K562 (cell line): Measurements from ENCODE around the gene MGAT5. TPM values are rescaled to one million over a fixed set of nuclear protein-coding genes. Genes with fewer than 3 reads are reported as not detected.

Experiments used
- ATAC-seq: fragments of 200-7000 bp; cut with Tn5 transposase; 3 replicates; pipeline ENCODE4 v1.9.1; 2020; ENCODE audit warnings: moderate library complexity
- BruUV-seq: library from RNA; stranded (reverse); fragments of 400-500 nt; replicated peaks from 2 replicates; lab custom pipeline; 2021; lab: Mats Ljungman, UMichigan
- CTCF ChIA-PET: fragments of 300-600 bp; formaldehyde crosslinking; extraction: SDS; loops from one replicate; lab custom pipeline; 2021; ENCODE audit warnings: low intra/inter-chr PET ratio; lab: Yijun Ruan, JAX
- POLR2A ChIA-PET: fragments of 300-600, 350-650 bp; sonication (Branson Sonifier 250); formaldehyde crosslinking; extraction: SDS; loops from one replicate; lab custom pipeline; 2021; ENCODE audit warnings: antibody characterized with exemption, inconsistent platforms; lab: Yijun Ruan, JAX
- DNase-seq, 4 experiments: peaks; one replicate each; pipeline versions ENCODE4 v3.0.0 to v3.0.0-alpha.2; 2011 to 2018; ENCODE audit warnings: low spot score in 3 of 4, mixed read lengths in 3 of 4; ENCODE audit errors: extremely low read depth in 1 of 4
- FAIRE-seq: peaks from 2 replicates; lab custom pipeline; 2011; peaks lifted over from hg19 to GRCh38; lab: Jason Lieb, UNC
- H2AFZ ChIP-seq: 2 replicates; pipeline ENCODE4 v1.6.0; 2011; ENCODE audit warnings: low read depth, low read length, control low read depth, inconsistent platforms
- H3K27ac ChIP-seq: fragments of 200-600 bp; 3 replicates; pipeline ENCODE4 v1.8.0; 2011; ENCODE audit warnings: low read depth, mild to moderate bottlenecking, control low read depth, inconsistent platforms, low read length, moderate library complexity, mixed read lengths; ENCODE audit errors: extremely low read depth
- H3K27me3 ChIP-seq, 2 experiments: fragments of 300-600 bp in 1 of 2; 2 replicates in 1 of 2; 3 replicates in 1 of 2; pipeline versions ENCODE4 v1.6.0 to v1.8.0; 2011; ENCODE audit warnings: inconsistent platforms in 2 of 2, low read length in 2 of 2, mild to moderate bottlenecking in 1 of 2, mixed read lengths in 1 of 2, moderate library complexity in 1 of 2; ENCODE audit not compliant: control insufficient read depth in 2 of 2, insufficient read depth in 2 of 2
- H3K36me3 ChIP-seq: fragments of 300-600 bp; 3 replicates; pipeline ENCODE4 v1.8.0; 2011; ENCODE audit warnings: mild to moderate bottlenecking, low read length, inconsistent platforms; ENCODE audit not compliant: control insufficient read depth, insufficient read depth
- H3K4me1 ChIP-seq, 2 experiments: fragments of 200-600 bp in 1 of 2; replicated peaks in 1 of 2; 2 replicates in 1 of 2; 3 replicates in 1 of 2; pipeline versions ENCODE4 v1.5.1 to v1.8.0; 2011; ENCODE audit warnings: inconsistent platforms in 2 of 2, low read length in 2 of 2, mild to moderate bottlenecking in 1 of 2, mixed read lengths in 1 of 2, moderate library complexity in 1 of 2; ENCODE audit not compliant: control insufficient read depth in 2 of 2, insufficient read depth in 2 of 2
- H3K4me2 ChIP-seq: 2 replicates; pipeline ENCODE4 v1.6.1; 2011; ENCODE audit warnings: low read length, control low read depth, inconsistent platforms, mixed read lengths; ENCODE audit not compliant: insufficient read depth
- H3K4me3 ChIP-seq: fragments of 200-600 bp; sonication (generic), shearing (Covaris generic); 2 replicates; pipeline ENCODE4 v1.5.1; 2016; ENCODE audit warnings: control low read depth, inconsistent platforms
- H3K79me2 ChIP-seq: fragments of 200-600 bp; 3 replicates; pipeline ENCODE4 v1.8.0; 2011; ENCODE audit warnings: low read length, inconsistent platforms; ENCODE audit not compliant: control insufficient read depth, insufficient read depth
- H3K9ac ChIP-seq, 2 experiments: 2 replicates each; pipeline versions ENCODE4 v1.6.0 to v1.6.1; 2011; ENCODE audit warnings: low read depth in 2 of 2, low read length in 2 of 2, control low read depth in 1 of 2, inconsistent platforms in 1 of 2, mild to moderate bottlenecking in 1 of 2, mixed read lengths in 1 of 2; ENCODE audit not compliant: insufficient read depth in 1 of 2
- H3K9me1 ChIP-seq: one replicate; pipeline ENCODE4 v1.6.0; 2011; ENCODE audit warnings: inconsistent platforms, mild to moderate bottlenecking, low read length, moderate library complexity; ENCODE audit not compliant: control insufficient read depth, insufficient read depth
- H3K9me3 ChIP-seq: replicated peaks from 2 replicates; pipeline ENCODE4 v1.5.1; 2011; ENCODE audit warnings: low read depth, low read length, inconsistent platforms; ENCODE audit not compliant: control insufficient read depth, insufficient read depth
- H4K20me1 ChIP-seq: replicated peaks from 2 replicates; pipeline ENCODE4 v1.6.1; 2011; ENCODE audit warnings: low read length, inconsistent platforms, mixed read lengths; ENCODE audit not compliant: control insufficient read depth, insufficient read depth
- MTA3 ChIP-seq: fragments of 450-650 bp; formaldehyde crosslinking; IDR thresholded peaks from 2 replicates; pipeline ENCODE4 v1.6.1; 2017; ENCODE audit warnings: mild to moderate bottlenecking, borderline replicate concordance
- NR2C2 ChIP-seq, 2 experiments: fragments of 200-800 bp in 1 of 2; sonication (Bioruptor generic) in 1 of 2; sonication (generic) in 1 of 2; formaldehyde crosslinking in 1 of 2; IDR thresholded peaks; 2 replicates each; pipeline versions ENCODE4 v1.6.1 to v1.8.0; 2016 to 2022; ENCODE audit warnings: mild to moderate bottlenecking in 1 of 2, missing compliant biosample characterization in 1 of 2, missing genetic modification characterization in 1 of 2, missing genetic modification reagents in 1 of 2
- WGBS: fragments of 100-300 bp; shearing (Covaris generic); methylation state at CpG from one replicate; pipeline ENCODE4 v1.1.6; 2016; ENCODE audit warnings: low coverage, mixed read lengths; ENCODE audit not compliant: insufficient coverage; ENCODE audit errors: missing lambda C conversion rate; 5-methylcytosine and 5-hydroxymethylcytosine counted together
- in situ Hi-C: fragments of 300-500 bp; cut with MboI; formaldehyde crosslinking; loops from 4 replicates; pipeline ENCODE4 v1.15.0; 2018; ENCODE audit warnings: inconsistent platforms, mixed read lengths
- intact Hi-C: fragments of 100-400 bp; cut with micrococcal nuclease; formaldehyde crosslinking; loops from 2 replicates; pipeline ENCODE4 v1.14.2; 2022
- polyA plus RNA-seq, 8 experiments: library from polyadenylated mRNA; depleted of rRNA in 4 of 8; stranded (reverse) in 5 of 8; unstranded in 3 of 8; fragments of >200 nt; fragmentation: Nextera tagmentation in 2 of 8; fragmentation: Illumina TruSeq in 1 of 8; extraction: Ambion mirVana in 2 of 8; extraction: Trizol in 1 of 8; gene quantifications; 2 replicates each; pipeline versions ENCODE4 v1.2.1 to v1.2.3, GENCODE V29; 2011 to 2014; ENCODE audit warnings: inconsistent platforms in 1 of 8, missing spikeins in 1 of 8
- total RNA-seq, 7 experiments: library from RNA; depleted of rRNA in 6 of 7; stranded (reverse); fragments of >200 nt in 6 of 7; fragmentation: Illumina TruSeq in 2 of 7; extraction: Trizol in 2 of 7; gene quantifications; 2 replicates each; pipeline versions ENCODE4 v1.2.1 to v1.2.3, GENCODE V29; 2011 to 2021; ENCODE audit warnings: low replicate concordance in 1 of 7

MGAT5 gene
- total and polyA plus RNA-seq, 9 of the 15 experiments (the other 6 are each of a cell fraction or from before 2014, with no cell fraction given) = 1.6 to 18.6 (median 11.1) TPM

DNA sequence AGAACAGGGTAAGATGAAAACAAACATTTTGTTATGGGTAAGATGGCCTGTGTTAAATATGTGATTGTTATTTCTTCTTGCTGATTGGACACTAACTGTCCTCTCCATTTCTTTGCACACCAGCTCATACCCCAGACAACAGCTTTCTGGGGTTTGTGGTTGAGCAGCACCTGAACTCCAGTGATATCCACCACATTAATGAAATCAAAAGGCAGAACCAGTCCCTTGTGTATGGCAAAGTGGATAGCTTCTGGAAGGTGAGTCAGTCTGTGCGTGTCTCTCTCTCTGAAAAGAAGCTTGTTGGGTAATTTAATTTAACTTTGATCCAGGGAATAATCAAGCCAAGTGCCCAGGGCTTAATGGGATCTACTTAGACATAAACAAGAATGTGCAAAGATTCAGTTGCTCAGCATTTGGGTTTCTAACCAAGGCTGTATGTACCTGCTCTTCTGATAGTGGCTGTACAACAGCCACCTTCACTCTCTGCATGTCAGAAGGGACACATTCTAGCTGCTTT is 108.3 kb downstream of the MGAT5 start:
- TF ChIP-seq NR2C2 (CRISPR knock-in tag; IDR thresholded peaks at IDR 0.05) (no peak), NR2C2 (tag; IDR thresholded peaks at IDR 0.05) (no peak)
- FAIRE-seq (no peak), DNase-seq (no peak), ATAC-seq (no peak)
- H3K36me3 ChIP-seq = no peaks in the 10 kb centered on the region
- H3K9ac ChIP-seq = no peak overlapping the region
- H3K79me2 ChIP-seq = no peaks in the 10 kb centered on the region
- H4K20me1 ChIP-seq = no peaks in the 10 kb centered on the region
- in situ Hi-C loops (no loop called here), intact Hi-C loops (no loop called here)
- POLR2A ChIA-PET = interaction anchor here (0.7 to 1.4 kb wide), 2 partner anchors 17 to 320 kb away, joined by 3 to 4 read pairs; no protein-coding TSS in a partner anchor
- no peaks in the 10 kb centered on the region for H3K4me1 ChIP-seq
- H2AFZ ChIP-seq = no peak overlapping the region
- H3K4me2 ChIP-seq = no peak overlapping the region
- no peaks in the 10 kb centered on the region for H3K9me3 ChIP-seq
- no TSS peak for BruUV-seq
- no peak overlapping the region for H3K27ac ChIP-seq
- WGBS = 63% methylated on average over 1 of the region's 1 CpG
- no peaks in the 10 kb centered on the region for H3K27me3 ChIP-seq
- no peaks in the 10 kb centered on the region for H3K9me1 ChIP-seq
- no peak overlapping the region for H3K4me3 ChIP-seq
- CTCF ChIA-PET = no interaction called here

DNA sequence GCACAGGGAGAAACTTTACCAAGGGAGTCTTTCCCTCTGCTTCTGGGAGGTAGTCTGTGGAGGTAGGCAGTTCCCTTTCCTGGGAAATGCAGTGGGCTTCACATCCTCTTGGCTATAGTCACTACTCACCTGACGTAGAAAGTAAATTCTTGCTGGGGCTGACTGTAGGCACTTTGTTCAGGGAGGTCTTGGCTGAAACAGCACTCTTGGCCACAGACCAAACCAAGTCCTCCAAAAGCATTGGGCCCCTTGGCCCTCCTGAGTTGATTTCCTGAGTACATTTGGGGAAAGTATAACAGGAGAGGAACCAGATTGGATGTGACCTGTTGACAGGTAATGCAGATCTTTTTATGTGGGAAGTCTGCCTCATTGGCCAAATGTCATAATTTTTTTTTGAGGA is 108.9 kb downstream of the MGAT5 start:
- BruUV-seq = no TSS peak
- no peaks in the 10 kb centered on the region for H3K36me3 ChIP-seq
- H3K4me3 ChIP-seq = no peak overlapping the region
- no peak for TF ChIP-seq MTA3
- H3K9me1 ChIP-seq = no peaks in the 10 kb centered on the region
- no peaks in the 10 kb centered on the region for H3K27me3 ChIP-seq
- H4K20me1 ChIP-seq = no peaks in the 10 kb centered on the region
- no peak overlapping the region for H3K9ac ChIP-seq
- H3K4me1 ChIP-seq = no peaks in the 10 kb centered on the region
- no peak for DNase-seq
- H2AFZ ChIP-seq = no peak overlapping the region
- H3K27ac ChIP-seq = no peak overlapping the region
- POLR2A ChIA-PET = no interaction called here
- ATAC-seq = no peak
- no peak for FAIRE-seq
- 87% methylated on average over 1 of the region's 1 CpG for WGBS
- no peak overlapping the region for H3K4me2 ChIP-seq
- in situ Hi-C loops (no loop called here), intact Hi-C loops (no loop called here)
- no peaks in the 10 kb centered on the region for H3K79me2 ChIP-seq
- H3K9me3 ChIP-seq = no peaks in the 10 kb centered on the region
- CTCF ChIA-PET = no interaction called here
